Measurements from ENCODE around the gene SLC26A9. TPM values are rescaled to one million over a fixed set of nuclear protein-coding genes. Genes with fewer than 3 reads are reported as not detected.

Gene SLC26A9
- total RNA-seq, 2 donors from 2014 or later, result 0.22 TPM

GRCh38 chr1:205939690-205940330 lies 3.4 kb downstream of the SLC26A9 start:
- peaks cover 47% of the 10 kb centered on the region for H3K4me1 Mint-ChIP-seq
- peak overlapping the region; percentile 8 for H3K4me3 Mint-ChIP-seq
- TF ChIP-seq CTCF (conservative IDR thresholded peaks at IDR 0.05), result peak; percentile 76
- Histone ChIP-seq H3K4me3 (ENCODE audit: low read length) (no peak overlapping the region), H3K27me3 (ENCODE audit: control insufficient read depth, insufficient read depth, low read length, poor library complexity, severe bottlenecking) (no peaks in the 10 kb centered on the region), H3K36me3 (ENCODE audit: control insufficient read depth, insufficient read depth, low read length) (no peaks in the 10 kb centered on the region), H3K9me3 (ENCODE audit: control insufficient read depth, low read length) (no peaks in the 10 kb centered on the region), H3K4me1 (ENCODE audit: control insufficient read depth, insufficient read depth, low read length) (peaks cover 8% of the 10 kb centered on the region), H3K27ac (ENCODE audit: low read depth, low read length) (no peak overlapping the region), H3K9ac (ENCODE audit: extremely low read depth, low read length, poor library complexity, severe bottlenecking) (no peak overlapping the region)
- peak; percentile 93 for DNase-seq
- peaks cover 22% of the 10 kb centered on the region for H3K27me3 Mint-ChIP-seq (ENCODE audit: insufficient read depth)
- H3K36me3 Mint-ChIP-seq (ENCODE audit: low read depth), result no peaks in the 10 kb centered on the region
- H3K27ac Mint-ChIP-seq, result peak overlapping the region; percentile 81
- H3K9me3 Mint-ChIP-seq, result no peaks in the 10 kb centered on the region
- WGBS, 2 experiments (ENCODE audit: insufficient coverage in 1 of 2, insufficient read length in 1 of 2), result 60 to 95% methylated on average over 3 to 6 of the region's 7 CpGs

GRCh38 chr1:205938682-205939081 lies 4.6 kb downstream of the SLC26A9 start:
- Histone ChIP-seq H3K27ac (ENCODE audit: low read depth, low read length) (no peak overlapping the region), H3K9me3 (ENCODE audit: control insufficient read depth, low read length) (no peaks in the 10 kb centered on the region), H3K9ac (ENCODE audit: extremely low read depth, low read length, poor library complexity, severe bottlenecking) (no peak overlapping the region), H3K36me3 (ENCODE audit: control insufficient read depth, insufficient read depth, low read length) (no peaks in the 10 kb centered on the region), H3K27me3 (ENCODE audit: control insufficient read depth, insufficient read depth, low read length, poor library complexity, severe bottlenecking) (no peaks in the 10 kb centered on the region), H3K4me3 (ENCODE audit: low read length) (no peak overlapping the region), H3K4me1 (ENCODE audit: control insufficient read depth, insufficient read depth, low read length) (peaks cover 13% of the 10 kb centered on the region)
- peaks cover 21% of the 10 kb centered on the region for H3K27me3 Mint-ChIP-seq (ENCODE audit: insufficient read depth)
- H3K4me1 Mint-ChIP-seq, result peaks cover 47% of the 10 kb centered on the region
- no peak overlapping the region for H3K27ac Mint-ChIP-seq
- H3K9me3 Mint-ChIP-seq, result no peaks in the 10 kb centered on the region
- WGBS, 2 experiments (ENCODE audit: insufficient coverage in 1 of 2, insufficient read length in 1 of 2), result 88 to 96% methylated on average over 1 of the region's 1 CpG
- no peak overlapping the region for H3K4me3 Mint-ChIP-seq
- no peaks in the 10 kb centered on the region for H3K36me3 Mint-ChIP-seq (ENCODE audit: low read depth)
- no peak for TF ChIP-seq CTCF (conservative IDR thresholded peaks at IDR 0.05)
- DNase-seq, result no peak

- H3K27me3 Mint-ChIP-seq (ENCODE audit: insufficient read depth), result peaks cover 18% of the 10 kb centered on the region
- H3K9ac ChIP-seq (ENCODE audit: extremely low read depth, low read length, poor library complexity, severe bottlenecking), result no peak overlapping the region
- TF ChIP-seq CTCF (conservative IDR thresholded peaks at IDR 0.05), result no peak
- DNase-seq, result no peak
- peaks cover 16% of the 10 kb centered on the region for H3K4me1 ChIP-seq (ENCODE audit: control insufficient read depth, insufficient read depth, low read length)
- no peak overlapping the region for H3K27ac Mint-ChIP-seq
- WGBS, 2 experiments (ENCODE audit: insufficient coverage in 1 of 2, insufficient read length in 1 of 2), result 87 to 90% methylated on average over 4 to 7 of the region's 7 CpGs
- no peaks in the 10 kb centered on the region for H3K9me3 Mint-ChIP-seq
- H3K4me3 Mint-ChIP-seq, result no peak overlapping the region
- H3K4me3 ChIP-seq (ENCODE audit: low read length), result no peak overlapping the region
- no peaks in the 10 kb centered on the region for H3K9me3 ChIP-seq (ENCODE audit: control insufficient read depth, low read length)
- peaks cover 39% of the 10 kb centered on the region for H3K4me1 Mint-ChIP-seq
- H3K36me3 Mint-ChIP-seq (ENCODE audit: low read depth), result no peaks in the 10 kb centered on the region
- no peaks in the 10 kb centered on the region for H3K36me3 ChIP-seq (ENCODE audit: control insufficient read depth, insufficient read depth, low read length)
- H3K27ac ChIP-seq (ENCODE audit: low read depth, low read length), result no peak overlapping the region
- H3K27me3 ChIP-seq (ENCODE audit: control insufficient read depth, insufficient read depth, low read length, poor library complexity, severe bottlenecking), result no peaks in the 10 kb centered on the region
Observed at GRCh38 chr1:205936846-205937586, 6.2 kb downstream of the SLC26A9 start.
